Measurements from ENCODE around the gene ZC3H7A. TPM values are rescaled to one million over a fixed set of nuclear protein-coding genes. Genes with fewer than 3 reads are reported as not detected.

Gene ZC3H7A
- total and polyA plus RNA-seq, 2 experiments from 2014 or later: 44.7 to 55.5 TPM

DNA sequence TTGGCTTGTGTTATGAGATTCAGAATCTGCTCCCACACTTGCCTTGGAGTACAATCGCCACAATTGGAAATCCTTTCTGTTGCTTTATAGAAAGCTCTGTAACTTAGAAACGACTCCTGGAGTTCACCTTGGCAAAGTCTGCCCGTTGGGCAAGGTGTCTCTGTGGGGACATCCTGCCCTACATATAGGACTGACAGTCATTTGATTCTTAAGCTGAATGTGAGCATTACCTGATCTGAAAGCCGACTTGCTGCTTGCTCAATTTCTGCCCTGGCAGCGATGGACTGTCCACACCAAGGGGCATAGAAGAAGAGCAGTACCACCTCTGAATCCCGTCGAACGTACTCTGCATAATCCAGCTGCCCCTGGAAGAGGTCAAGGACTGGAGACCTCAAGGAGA is 61.3 kb downstream of the ZC3H7A start:
- no peak for DNase-seq (ENCODE audit: low read depth in 1 of 2, low spot score in 1 of 2)
- peaks cover 34% of the 10 kb centered on the region for H3K4me1 ChIP-seq (ENCODE audit: low read depth)
- peak overlapping the region; percentile 76 for H3K27ac ChIP-seq
- H3K9me3 ChIP-seq (ENCODE audit: low read depth): no peaks in the 10 kb centered on the region
- no peaks in the 10 kb centered on the region for H3K27me3 ChIP-seq
- no peak overlapping the region for H3K4me3 ChIP-seq
- peaks cover 16% of the 10 kb centered on the region for H3K36me3 ChIP-seq
- TF ChIP-seq, protein P1, sequence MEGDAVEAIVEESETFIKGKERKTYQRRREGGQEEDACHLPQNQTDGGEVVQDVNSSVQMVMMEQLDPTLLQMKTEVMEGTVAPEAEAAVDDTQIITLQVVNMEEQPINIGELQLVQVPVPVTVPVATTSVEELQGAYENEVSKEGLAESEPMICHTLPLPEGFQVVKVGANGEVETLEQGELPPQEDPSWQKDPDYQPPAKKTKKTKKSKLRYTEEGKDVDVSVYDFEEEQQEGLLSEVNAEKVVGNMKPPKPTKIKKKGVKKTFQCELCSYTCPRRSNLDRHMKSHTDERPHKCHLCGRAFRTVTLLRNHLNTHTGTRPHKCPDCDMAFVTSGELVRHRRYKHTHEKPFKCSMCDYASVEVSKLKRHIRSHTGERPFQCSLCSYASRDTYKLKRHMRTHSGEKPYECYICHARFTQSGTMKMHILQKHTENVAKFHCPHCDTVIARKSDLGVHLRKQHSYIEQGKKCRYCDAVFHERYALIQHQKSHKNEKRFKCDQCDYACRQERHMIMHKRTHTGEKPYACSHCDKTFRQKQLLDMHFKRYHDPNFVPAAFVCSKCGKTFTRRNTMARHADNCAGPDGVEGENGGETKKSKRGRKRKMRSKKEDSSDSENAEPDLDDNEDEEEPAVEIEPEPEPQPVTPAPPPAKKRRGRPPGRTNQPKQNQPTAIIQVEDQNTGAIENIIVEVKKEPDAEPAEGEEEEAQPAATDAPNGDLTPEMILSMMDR (IDR thresholded peaks at IDR 0.05; ENCODE audit: low read depth, low read length): no peak

DNA sequence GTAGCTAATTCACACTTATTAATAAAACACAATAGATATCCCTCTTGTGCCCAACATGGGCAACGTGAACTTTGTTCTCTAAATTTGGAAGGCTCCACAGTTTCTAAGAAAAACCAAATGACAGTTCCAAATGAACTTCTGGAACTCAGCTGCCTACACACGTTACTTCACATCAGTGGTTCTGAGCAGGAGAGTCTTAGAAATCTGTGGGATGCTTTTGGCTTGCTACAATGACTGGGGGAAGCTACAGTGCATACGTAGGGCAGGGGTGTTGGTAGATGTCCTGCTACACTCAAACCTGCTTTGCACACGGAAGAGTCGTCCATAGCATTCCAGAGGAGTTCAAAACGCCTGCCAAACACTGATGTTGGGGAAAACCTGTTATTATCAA is 62.4 kb downstream of the ZC3H7A start:
- H3K27ac ChIP-seq: no peak overlapping the region
- H3K36me3 ChIP-seq: peaks cover 16% of the 10 kb centered on the region
- peaks cover 27% of the 10 kb centered on the region for H3K4me1 ChIP-seq (ENCODE audit: low read depth)
- TF ChIP-seq, protein P1 (IDR thresholded peaks at IDR 0.05; ENCODE audit: low read depth, low read length): no peak
- DNase-seq (ENCODE audit: low read depth in 1 of 2, low spot score in 1 of 2): no peak
- H3K27me3 ChIP-seq: no peaks in the 10 kb centered on the region
- no peak overlapping the region for H3K4me3 ChIP-seq
- H3K9me3 ChIP-seq (ENCODE audit: low read depth): no peaks in the 10 kb centered on the region

DNA sequence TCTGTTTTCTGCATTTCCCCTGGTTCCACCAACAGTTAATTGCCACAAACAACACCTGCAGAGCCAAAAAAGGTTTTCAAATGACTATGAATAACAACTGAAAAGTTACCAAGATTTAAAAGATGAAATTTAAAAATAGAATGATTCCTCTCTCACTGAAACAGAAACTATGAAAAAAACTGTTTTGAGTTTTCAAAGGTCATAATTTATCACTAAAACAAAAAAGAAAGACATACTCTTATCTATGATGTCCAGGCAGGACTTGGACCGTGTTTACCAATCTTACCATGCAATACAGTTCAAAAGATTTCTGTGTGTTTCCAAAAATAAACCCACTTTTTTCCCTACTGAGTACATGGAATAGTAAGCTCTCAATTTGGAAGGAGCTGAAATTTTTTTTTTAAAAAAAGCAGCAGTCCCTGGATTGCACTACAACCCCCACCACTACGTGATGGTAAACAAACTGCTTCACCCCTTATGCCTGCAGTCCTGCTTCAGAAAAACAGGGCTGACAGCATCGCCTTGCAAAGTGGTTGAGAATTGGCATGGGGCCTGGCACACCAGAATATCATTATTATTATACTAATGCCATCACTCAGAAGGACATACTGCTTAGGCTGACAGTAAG is 62.9 kb downstream of the ZC3H7A start:
- no peak overlapping the region for H3K27ac ChIP-seq
- no peak overlapping the region for H3K4me3 ChIP-seq
- H3K27me3 ChIP-seq: no peaks in the 10 kb centered on the region
- TF ChIP-seq, protein P1 (IDR thresholded peaks at IDR 0.05; ENCODE audit: low read depth, low read length): no peak
- no peaks in the 10 kb centered on the region for H3K9me3 ChIP-seq (ENCODE audit: low read depth)
- peaks cover 27% of the 10 kb centered on the region for H3K4me1 ChIP-seq (ENCODE audit: low read depth)
- peaks cover 21% of the 10 kb centered on the region for H3K36me3 ChIP-seq
- no peak for DNase-seq (ENCODE audit: low read depth in 1 of 2, low spot score in 1 of 2)

GRCh38 chr16:11731222-11731621 is 65.8 kb downstream of the ZC3H7A start:
- TF ChIP-seq, protein P1 (IDR thresholded peaks at IDR 0.05; ENCODE audit: low read depth, low read length): no peak
- Histone ChIP-seq H3K4me1 (ENCODE audit: low read depth) (peaks cover 20% of the 10 kb centered on the region), H3K36me3 (peaks cover 27% of the 10 kb centered on the region), H3K4me3 (no peak overlapping the region), H3K9me3 (ENCODE audit: low read depth) (no peaks in the 10 kb centered on the region), H3K27ac (no peak overlapping the region), H3K27me3 (no peaks in the 10 kb centered on the region)
- DNase-seq (ENCODE audit: low read depth in 1 of 2, low spot score in 1 of 2): no peak

DNA sequence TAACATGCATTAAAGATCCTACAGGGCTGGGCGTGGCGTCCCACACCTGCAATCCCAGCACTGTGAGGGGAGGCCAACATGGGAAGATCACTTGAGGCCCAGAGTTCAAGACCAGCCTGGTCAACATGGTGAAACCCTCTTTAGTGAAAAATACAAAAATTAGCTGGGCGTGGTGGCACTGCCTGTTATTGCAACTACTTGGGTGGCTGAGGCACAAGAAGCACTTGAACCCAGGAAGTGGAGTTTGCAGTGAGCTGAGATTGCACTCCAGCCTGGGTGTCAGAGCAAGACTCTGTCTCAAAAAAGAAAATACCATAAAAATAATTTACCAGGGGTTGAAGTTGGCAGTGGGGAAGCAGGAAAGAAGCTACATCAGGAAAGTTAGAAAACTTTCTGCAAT is 67.3 kb downstream of the ZC3H7A start:
- Histone ChIP-seq H3K9me3 (ENCODE audit: low read depth) (no peaks in the 10 kb centered on the region), H3K27ac (no peak overlapping the region), H3K27me3 (no peaks in the 10 kb centered on the region), H3K4me1 (ENCODE audit: low read depth) (peaks cover 11% of the 10 kb centered on the region), H3K4me3 (no peak overlapping the region), H3K36me3 (peaks cover 24% of the 10 kb centered on the region)
- TF ChIP-seq, protein P1 (IDR thresholded peaks at IDR 0.05; ENCODE audit: low read depth, low read length): no peak
- no peak for DNase-seq (ENCODE audit: low read depth in 1 of 2, low spot score in 1 of 2)
